ENCODE measurements around the gene TBC1D25. TPM values are rescaled to one million over a fixed set of nuclear protein-coding genes. Genes with fewer than 3 reads are reported as not detected.
A peak's percentile ranks its signal among the peaks of the same experiment; 100 is the strongest.

TBC1D25 gene
- total RNA-seq, 2 experiments from 2014 or later, result 7.6 to 11.2 TPM

- ChIA-PET CTCF (ENCODE audit: unreplicated experiment) (no interaction called here), POLR2A (no interaction called here)
- no peaks in the 10 kb centered on the region for H3K79me2 ChIP-seq (ENCODE audit: insufficient read depth, low read depth, low read length)
- H3K9me2 ChIP-seq (ENCODE audit: insufficient read depth, low read length), result no peaks in the 10 kb centered on the region
- H2AFZ ChIP-seq (ENCODE audit: low read length), result no peak overlapping the region
- H3K4me3 ChIP-seq (ENCODE audit: low read depth, low read length, poor library complexity, severe bottlenecking), result no peak overlapping the region
- no peak overlapping the region for H3K27ac ChIP-seq (ENCODE audit: low read depth, low read length, poor library complexity, severe bottlenecking)
- intact Hi-C loops (cut with micrococcal nuclease; ENCODE audit: unreplicated experiment), result no loop called here
- H3K4me2 ChIP-seq (ENCODE audit: low read length), result no peak overlapping the region
- BruUV-seq (replicated peaks), result no TSS peak
- DNase-seq (ENCODE audit: low spot score), result no peak
- H3K4me1 ChIP-seq (ENCODE audit: insufficient read depth, low read length, poor library complexity, severe bottlenecking), result no peaks in the 10 kb centered on the region
- no peaks in the 10 kb centered on the region for H3K9me3 ChIP-seq (ENCODE audit: low read length)
- H4K20me1 ChIP-seq (ENCODE audit: insufficient read depth, low read length), result no peaks in the 10 kb centered on the region
- TF ChIP-seq CTCF (conservative IDR thresholded peaks at IDR 0.05; ENCODE audit: low read length), result no peak
- peaks cover 23% of the 10 kb centered on the region for H3K36me3 ChIP-seq (ENCODE audit: insufficient read depth, low read length)
Measured at GRCh38 chrX:48560681-48561080, 21.2 kb downstream of the TBC1D25 start.

GRCh38 chrX:48569958-48570357, 30.4 kb downstream of the TBC1D25 start:
- DNase-seq (ENCODE audit: low spot score), result no peak
- Histone ChIP-seq H3K79me2 (ENCODE audit: insufficient read depth, low read depth, low read length) (peaks cover 2% of the 10 kb centered on the region), H3K4me2 (ENCODE audit: low read length) (no peak overlapping the region), H3K36me3 (ENCODE audit: insufficient read depth, low read length) (peaks cover 2% of the 10 kb centered on the region), H3K27ac (ENCODE audit: low read depth, low read length, poor library complexity, severe bottlenecking) (no peak overlapping the region), H3K4me3 (ENCODE audit: low read depth, low read length, poor library complexity, severe bottlenecking) (no peak overlapping the region), H3K9me2 (ENCODE audit: insufficient read depth, low read length) (no peaks in the 10 kb centered on the region), H3K4me1 (ENCODE audit: insufficient read depth, low read length, poor library complexity, severe bottlenecking) (peaks cover 15% of the 10 kb centered on the region), H3K9me3 (ENCODE audit: low read length) (no peaks in the 10 kb centered on the region), H2AFZ (ENCODE audit: low read length) (peak overlapping the region; percentile 44; the same call in 1 of the 2 replicates), H4K20me1 (ENCODE audit: insufficient read depth, low read length) (no peaks in the 10 kb centered on the region)
- ChIA-PET POLR2A (interaction anchor here (0.6 kb wide), 1 partner anchor 601 kb away, joined by 3 read pairs; no protein-coding TSS in a partner anchor), CTCF (ENCODE audit: unreplicated experiment) (no interaction called here)
- no TSS peak for BruUV-seq (replicated peaks)
- intact Hi-C loops (cut with micrococcal nuclease; ENCODE audit: unreplicated experiment), result loop anchor here (5.0 kb wide), 2 partner anchors 48 to 93 kb away; partner anchors contain the start of genes EBP and FTSJ1
- TF ChIP-seq EZH2phosphoT487 (IDR thresholded peaks at IDR 0.05; ENCODE audit: borderline replicate concordance, low read depth, low read length) (no peak), CTCF (conservative IDR thresholded peaks at IDR 0.05; ENCODE audit: low read length) (no peak)

GRCh38 chrX:48573690-48574269, 34.3 kb downstream of the TBC1D25 start:
- BruUV-seq (replicated peaks), result TSS peak; percentile 96
- Histone ChIP-seq H3K27ac (ENCODE audit: low read depth, low read length, poor library complexity, severe bottlenecking) (peak overlapping the region; percentile 86), H3K36me3 (ENCODE audit: insufficient read depth, low read length) (peaks cover 40% of the 10 kb centered on the region), H3K79me2 (ENCODE audit: insufficient read depth, low read depth, low read length) (peaks cover 30% of the 10 kb centered on the region), H3K4me2 (ENCODE audit: low read length) (peak overlapping the region; percentile 74), H3K4me1 (ENCODE audit: insufficient read depth, low read length, poor library complexity, severe bottlenecking) (peaks cover 36% of the 10 kb centered on the region), H3K9me3 (ENCODE audit: low read length) (no peaks in the 10 kb centered on the region), H4K20me1 (ENCODE audit: insufficient read depth, low read length) (no peaks in the 10 kb centered on the region), H3K4me3 (ENCODE audit: low read depth, low read length, poor library complexity, severe bottlenecking) (peak overlapping the region; percentile 100), H2AFZ (ENCODE audit: low read length) (peak overlapping the region; percentile 83; the same call in 1 of the 2 replicates), H3K9me2 (ENCODE audit: insufficient read depth, low read length) (no peaks in the 10 kb centered on the region)
- ChIA-PET POLR2A (interaction anchor here (1.7 kb wide), 1 partner anchor 34 kb away, joined by 8 read pairs; the partner anchor contains the start of gene TBC1D25), CTCF (ENCODE audit: unreplicated experiment) (no interaction called here)
- DNase-seq (ENCODE audit: low spot score), result no peak
- TF ChIP-seq EZH2phosphoT487 (IDR thresholded peaks at IDR 0.05; ENCODE audit: borderline replicate concordance, low read depth, low read length) (no peak), CTCF (conservative IDR thresholded peaks at IDR 0.05; ENCODE audit: low read length) (no peak)
- intact Hi-C loops (cut with micrococcal nuclease; ENCODE audit: unreplicated experiment), result loop anchor here (2.0 to 5.0 kb wide), 3 partner anchors 35 to 96 kb away; partner anchors contain the start of genes EBP, FTSJ1 and TBC1D25

Measured in OCI-LY7 (cell line).